Hepatocyte (in vitro differentiated cells): ENCODE data around the gene YTHDC2. TPM values are rescaled to one million over a fixed set of nuclear protein-coding genes. Genes with fewer than 3 reads are reported as not detected.

ENCODE experiments used
- DNase-seq: peaks from one replicate; pipeline ENCODE4 v3.0.0-alpha.2; 2016; ENCODE audit warnings: low spot score
- H2AFZ ChIP-seq: fragments of 200-600 bp; sonication (generic); 2 replicates; pipeline ENCODE4 v1.6.0; 2016; ENCODE audit warnings: antibody characterized with exemption, mild to moderate bottlenecking
- H3K27ac ChIP-seq: fragments of 200-600 bp; sonication (generic); 2 replicates; pipeline ENCODE4 v1.5.1; 2016; ENCODE audit warnings: mild to moderate bottlenecking
- H3K27me3 ChIP-seq: fragments of 200-600 bp; sonication (generic); 2 replicates; pipeline ENCODE4 v1.6.1; 2016
- H3K36me3 ChIP-seq: fragments of 200-600 bp; sonication (generic); replicated peaks from 2 replicates; pipeline ENCODE4 v1.5.1; 2016; ENCODE audit warnings: low read depth; ENCODE audit not compliant: insufficient read depth
- H3K4me1 ChIP-seq: fragments of 200-600 bp; sonication (generic); 2 replicates; pipeline ENCODE4 v1.5.1; 2016; ENCODE audit warnings: mild to moderate bottlenecking, moderate library complexity; ENCODE audit not compliant: insufficient read depth
- H3K4me2 ChIP-seq: fragments of 200-600 bp; sonication (generic); 2 replicates; pipeline ENCODE4 v1.6.0; 2016
- H3K4me3 ChIP-seq: fragments of 200-600 bp; sonication (generic); 2 replicates; pipeline ENCODE4 v1.5.1; 2016; ENCODE audit warnings: mild to moderate bottlenecking
- H3K79me2 ChIP-seq: fragments of 200-600 bp; sonication (generic); 2 replicates; pipeline ENCODE4 v1.6.0; 2017; ENCODE audit warnings: mild to moderate bottlenecking
- H3K9me2 ChIP-seq: fragments of 200-600 bp; sonication (generic); replicated peaks from 2 replicates; pipeline ENCODE4 v1.6.0; 2017; ENCODE audit warnings: mild to moderate bottlenecking; ENCODE audit not compliant: insufficient read depth
- H3K9me3 ChIP-seq: fragments of 200-600 bp; sonication (generic); 2 replicates; pipeline ENCODE4 v1.5.1; 2016; ENCODE audit warnings: low read depth, mild to moderate bottlenecking
- H4K20me1 ChIP-seq: fragments of 200-600 bp; sonication (generic); 2 replicates; pipeline ENCODE4 v1.6.0; 2016; ENCODE audit warnings: mild to moderate bottlenecking; ENCODE audit not compliant: insufficient read depth, poor library complexity, severe bottlenecking
- EZH2 ChIP-seq: fragments of 200-600 bp; sonication (generic); IDR thresholded peaks from 2 replicates; pipeline ENCODE4 v1.6.1; 2016; ENCODE audit warnings: antibody characterized with exemption, mild to moderate bottlenecking, borderline replicate concordance
- EZH2phosphoT487 ChIP-seq: fragments of 200-600 bp; sonication (generic); IDR thresholded peaks from one replicate; pipeline ENCODE4 v1.6.1; 2018; ENCODE audit warnings: antibody characterized with exemption, mild to moderate bottlenecking, low read depth, moderate library complexity; ENCODE audit not compliant: unreplicated experiment, severe bottlenecking
- WGBS: methylation state at CpG from one replicate; pipeline ENCODE4 v1.1.6; 2016; ENCODE audit warnings: low lambda C conversion rate; ENCODE audit errors: missing lambda C conversion rate; 5-methylcytosine and 5-hydroxymethylcytosine counted together
- polyA plus RNA-seq: library from polyadenylated mRNA; unstranded; fragments of >200 nt; fragmentation: Nextera tagmentation; extraction: Ambion mirVana; gene quantifications from 2 replicates; pipeline ENCODE4 v1.2.1, GENCODE V29; 2016
- total RNA-seq: library from RNA; depleted of rRNA; stranded (reverse); fragments of >200 nt; gene quantifications from 2 replicates; pipeline ENCODE4 v1.2.3, GENCODE V29; 2014
- TF ChIP-seq, protein P1 (sequence below): fragments of 200-600 bp; sonication (generic); IDR thresholded peaks from 2 replicates; pipeline ENCODE4 v1.5.1; 2016; ENCODE audit warnings: antibody characterized with exemption, mild to moderate bottlenecking; ENCODE audit not compliant: poor library complexity

The YTHDC2 gene
- total and polyA plus RNA-seq, 2 experiments from 2014 or later = 9.1 to 26.3 TPM

GRCh38 chr5:113520899-113521298 lies 7.4 kb downstream of the YTHDC2 start:
- no peak overlapping the region for H3K4me3 ChIP-seq
- H3K4me2 ChIP-seq = no peak overlapping the region
- no peak overlapping the region for H3K27ac ChIP-seq
- no peaks in the 10 kb centered on the region for H3K27me3 ChIP-seq
- no peak for DNase-seq
- no peaks in the 10 kb centered on the region for H3K9me3 ChIP-seq
- no peak for TF ChIP-seq EZH2
- TF ChIP-seq, protein P1, sequence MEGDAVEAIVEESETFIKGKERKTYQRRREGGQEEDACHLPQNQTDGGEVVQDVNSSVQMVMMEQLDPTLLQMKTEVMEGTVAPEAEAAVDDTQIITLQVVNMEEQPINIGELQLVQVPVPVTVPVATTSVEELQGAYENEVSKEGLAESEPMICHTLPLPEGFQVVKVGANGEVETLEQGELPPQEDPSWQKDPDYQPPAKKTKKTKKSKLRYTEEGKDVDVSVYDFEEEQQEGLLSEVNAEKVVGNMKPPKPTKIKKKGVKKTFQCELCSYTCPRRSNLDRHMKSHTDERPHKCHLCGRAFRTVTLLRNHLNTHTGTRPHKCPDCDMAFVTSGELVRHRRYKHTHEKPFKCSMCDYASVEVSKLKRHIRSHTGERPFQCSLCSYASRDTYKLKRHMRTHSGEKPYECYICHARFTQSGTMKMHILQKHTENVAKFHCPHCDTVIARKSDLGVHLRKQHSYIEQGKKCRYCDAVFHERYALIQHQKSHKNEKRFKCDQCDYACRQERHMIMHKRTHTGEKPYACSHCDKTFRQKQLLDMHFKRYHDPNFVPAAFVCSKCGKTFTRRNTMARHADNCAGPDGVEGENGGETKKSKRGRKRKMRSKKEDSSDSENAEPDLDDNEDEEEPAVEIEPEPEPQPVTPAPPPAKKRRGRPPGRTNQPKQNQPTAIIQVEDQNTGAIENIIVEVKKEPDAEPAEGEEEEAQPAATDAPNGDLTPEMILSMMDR = no peak
- no peak for TF ChIP-seq EZH2phosphoT487
- no peaks in the 10 kb centered on the region for H4K20me1 ChIP-seq
- H3K4me1 ChIP-seq = peaks cover under 1% of the 10 kb centered on the region
- H3K36me3 ChIP-seq = no peaks in the 10 kb centered on the region
- no peak overlapping the region for H2AFZ ChIP-seq
- peaks cover 64% of the 10 kb centered on the region for H3K79me2 ChIP-seq
- H3K9me2 ChIP-seq = no peaks in the 10 kb centered on the region

GRCh38 chr5:113523168-113523567 lies 9.7 kb downstream of the YTHDC2 start:
- H3K9me2 ChIP-seq = no peaks in the 10 kb centered on the region
- no peak overlapping the region for H2AFZ ChIP-seq
- H3K4me2 ChIP-seq = no peak overlapping the region
- no peaks in the 10 kb centered on the region for H3K27me3 ChIP-seq
- H3K36me3 ChIP-seq = no peaks in the 10 kb centered on the region
- no peak for TF ChIP-seq EZH2
- TF ChIP-seq EZH2phosphoT487 = no peak
- TF ChIP-seq, protein P1 = no peak
- H3K9me3 ChIP-seq = no peaks in the 10 kb centered on the region
- no peaks in the 10 kb centered on the region for H3K4me1 ChIP-seq
- H4K20me1 ChIP-seq = no peaks in the 10 kb centered on the region
- 90% methylated on average over 2 of the region's 2 CpGs for WGBS
- peaks cover 61% of the 10 kb centered on the region for H3K79me2 ChIP-seq
- DNase-seq = no peak
- H3K4me3 ChIP-seq = no peak overlapping the region
- H3K27ac ChIP-seq = no peak overlapping the region

DNA sequence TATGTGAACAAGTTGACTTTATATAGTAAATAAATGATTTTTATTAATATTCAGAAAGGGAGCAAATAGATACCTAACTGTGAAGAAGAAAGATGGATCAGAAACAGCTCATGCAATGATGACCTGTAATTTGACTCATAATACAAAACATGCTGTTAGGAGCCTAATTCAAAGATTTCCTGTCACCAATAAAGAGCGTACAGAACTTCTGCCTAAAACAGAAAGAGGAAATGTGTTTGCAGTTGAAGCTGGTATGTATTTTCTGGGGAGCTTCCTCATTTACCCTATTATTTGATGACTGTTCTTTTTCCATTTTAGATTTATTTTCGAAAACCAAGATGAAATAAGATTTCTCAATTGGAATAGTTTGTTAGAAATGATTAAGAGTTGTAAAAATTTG lies 11.4 kb downstream of the YTHDC2 start:
- Histone ChIP-seq H4K20me1 (no peaks in the 10 kb centered on the region), H3K4me1 (no peaks in the 10 kb centered on the region), H3K4me2 (no peak overlapping the region), H3K36me3 (no peaks in the 10 kb centered on the region), H3K4me3 (no peak overlapping the region), H3K9me2 (no peaks in the 10 kb centered on the region), H3K9me3 (no peaks in the 10 kb centered on the region), H2AFZ (no peak overlapping the region), H3K79me2 (peaks cover 50% of the 10 kb centered on the region), H3K27ac (no peak overlapping the region), H3K27me3 (no peaks in the 10 kb centered on the region)
- 95% methylated on average over 2 of the region's 2 CpGs for WGBS
- no peak for TF ChIP-seq EZH2
- no peak for TF ChIP-seq EZH2phosphoT487
- TF ChIP-seq, protein P1 = no peak
- DNase-seq = no peak

- Histone ChIP-seq H4K20me1 (no peaks in the 10 kb centered on the region), H3K79me2 (peaks cover 38% of the 10 kb centered on the region), H3K36me3 (peaks cover 5% of the 10 kb centered on the region), H3K4me3 (no peak overlapping the region), H3K9me3 (peaks cover 4% of the 10 kb centered on the region), H3K4me1 (no peaks in the 10 kb centered on the region), H3K9me2 (no peaks in the 10 kb centered on the region), H3K4me2 (no peak overlapping the region), H3K27ac (no peak overlapping the region), H2AFZ (no peak overlapping the region), H3K27me3 (no peaks in the 10 kb centered on the region)
- 93% methylated on average over 4 of the region's 4 CpGs for WGBS
- TF ChIP-seq, protein P1 = no peak
- TF ChIP-seq EZH2phosphoT487 (no peak), EZH2 (no peak)
- no peak for DNase-seq
Measured at GRCh38 chr5:113526421-113526820, 12.9 kb downstream of the YTHDC2 start.
